GM19239 (cell line): ENCODE data around the gene INVS.

Source experiments
- DNase-seq: peaks from one replicate; pipeline ENCODE4 v3.0.0; 2011; ENCODE audit warnings: low spot score; ENCODE audit not compliant: insufficient read length
- FAIRE-seq: peaks from 2 replicates; lab custom pipeline; 2011; peaks lifted over from hg19 to GRCh38; lab: Jason Lieb, UNC

The INVS gene

DNA sequence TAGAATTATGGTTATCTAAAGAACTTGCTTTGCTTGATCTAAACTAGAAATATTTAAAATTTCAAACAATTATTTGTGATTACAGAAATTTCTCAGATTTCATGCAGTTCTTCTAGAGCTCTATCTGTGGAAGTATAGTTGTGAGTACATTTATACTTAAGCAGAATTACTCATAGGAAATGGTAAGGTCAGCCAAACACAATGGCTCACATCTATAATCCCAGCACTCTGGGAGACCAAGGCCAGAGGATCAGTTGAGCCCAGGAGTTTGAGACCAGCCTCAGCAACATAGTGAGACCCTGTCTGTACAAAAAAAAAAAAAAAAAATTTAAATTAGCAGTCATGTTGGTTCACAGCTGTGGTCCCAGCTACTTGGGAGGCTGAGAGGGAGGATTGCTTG lies 71.0 kb downstream of the INVS start:
- no peak for FAIRE-seq
- DNase-seq: no peak

DNA sequence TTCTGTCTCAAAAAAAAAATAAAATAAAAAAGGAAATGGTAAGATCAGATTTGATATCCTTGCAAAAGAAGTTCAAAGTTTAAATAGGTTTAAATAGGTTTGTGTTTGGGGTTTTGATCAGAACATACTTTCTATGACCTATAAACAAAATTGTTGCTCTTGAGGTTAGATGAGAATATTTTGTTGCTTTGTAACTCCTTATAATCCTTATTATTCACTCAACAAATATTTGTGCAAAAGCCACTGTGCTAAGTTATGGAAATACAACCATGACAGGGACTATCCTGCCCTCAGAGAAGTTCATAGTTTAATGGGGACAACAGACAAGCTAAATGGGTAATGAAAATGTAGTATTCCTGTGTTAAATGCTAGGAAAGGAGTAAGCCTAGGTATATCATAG lies 71.5 kb downstream of the INVS start:
- FAIRE-seq: no peak
- no peak for DNase-seq

DNA sequence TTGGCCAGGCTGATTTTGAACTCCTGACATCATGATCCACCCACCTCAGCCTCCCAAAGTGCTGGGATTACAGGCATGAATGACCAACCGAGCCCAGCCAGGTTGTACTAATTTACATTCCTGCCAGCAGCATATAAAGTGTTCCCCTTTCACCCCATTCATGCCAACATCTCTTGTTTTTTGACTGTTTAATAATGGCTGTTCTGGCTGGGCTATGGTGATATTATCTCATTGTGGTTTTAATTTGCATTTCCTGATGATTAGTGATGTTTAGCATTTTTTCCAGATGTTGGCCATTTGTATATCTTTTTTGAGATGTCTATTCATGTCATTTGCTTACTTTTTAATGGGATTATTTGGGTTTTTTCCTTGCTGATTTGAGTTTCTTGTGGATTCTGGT lies 87.3 kb downstream of the INVS start:
- FAIRE-seq (no peak), DNase-seq (no peak)

DNA sequence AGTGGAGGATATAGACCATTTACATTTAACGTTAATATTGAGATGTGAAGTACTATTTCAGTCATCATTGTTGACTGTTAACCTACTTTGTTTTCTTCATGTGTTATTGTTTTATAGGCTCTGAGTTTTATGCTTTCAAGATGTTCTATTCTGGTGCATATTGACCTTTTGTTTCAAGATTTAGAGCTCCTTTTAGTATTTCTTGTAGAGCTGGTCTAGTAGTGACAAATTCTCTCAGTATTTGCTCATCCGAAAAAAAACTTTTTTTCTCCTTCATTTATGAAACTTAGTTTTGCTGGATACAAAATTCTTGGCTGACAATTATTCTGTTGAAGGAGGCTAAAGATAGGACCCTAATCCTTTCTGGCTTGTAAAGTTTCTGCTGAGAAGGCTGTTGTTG lies 91.3 kb downstream of the INVS start:
- DNase-seq (no peak), FAIRE-seq (no peak)

DNA sequence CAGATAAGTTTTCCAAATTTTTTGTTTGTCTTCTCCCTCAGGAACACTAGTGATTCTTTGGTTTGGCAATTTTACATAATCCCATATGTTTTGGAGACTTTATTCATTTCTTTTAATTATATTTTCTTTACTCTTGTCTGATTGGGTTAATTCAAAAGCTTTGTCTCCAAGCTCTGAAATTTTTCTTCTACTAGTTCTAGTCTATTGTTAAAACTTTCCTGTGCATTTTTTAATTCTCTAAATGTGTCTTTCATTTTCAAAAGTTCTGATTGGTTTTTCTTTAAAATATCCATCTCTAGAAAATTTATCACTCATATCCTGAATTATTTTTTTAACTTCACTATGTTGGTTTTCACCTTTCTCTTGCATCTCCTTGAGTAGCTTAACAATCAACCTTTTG lies 92.2 kb downstream of the INVS start:
- FAIRE-seq (no peak), DNase-seq (no peak)

DNA sequence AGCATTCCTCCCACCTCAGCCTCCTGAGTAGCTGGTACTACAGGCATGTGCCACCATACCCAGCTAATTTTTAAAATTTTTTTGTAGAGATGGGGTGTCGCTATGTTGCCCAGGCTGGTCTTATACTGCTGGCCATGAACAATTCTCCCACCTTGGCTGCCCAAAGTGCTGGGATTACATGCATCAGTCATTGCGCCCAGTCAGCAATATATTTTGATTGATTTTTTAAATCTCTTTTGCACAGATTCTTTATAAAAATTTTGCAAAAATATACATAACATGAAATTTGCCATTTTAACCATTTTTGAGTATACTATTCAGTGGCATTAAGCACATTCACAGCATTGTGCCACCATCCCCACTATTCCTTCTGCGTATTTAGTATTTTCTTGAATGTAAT lies 94.0 kb downstream of the INVS start:
- FAIRE-seq: no peak

DNA sequence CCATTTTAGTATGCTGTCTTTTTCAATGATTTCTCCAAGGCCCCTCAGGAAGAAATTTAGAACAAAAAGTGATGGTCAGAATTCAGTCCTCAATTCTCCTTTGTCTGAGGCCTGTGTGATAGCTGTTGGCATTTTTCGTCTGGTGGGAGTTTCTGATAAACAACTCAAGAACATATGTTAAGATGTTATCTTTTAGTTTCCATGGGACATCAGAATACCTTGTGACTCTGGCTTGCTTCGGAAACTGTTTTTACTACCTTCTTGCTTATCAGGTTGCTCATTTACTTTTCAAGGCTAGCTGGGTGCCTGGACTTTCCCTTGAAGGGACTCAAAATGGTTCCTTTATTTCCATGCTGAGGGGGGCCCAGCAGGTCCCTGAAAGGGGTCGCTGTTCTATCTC lies 97.2 kb downstream of the INVS start:
- FAIRE-seq: no peak

More for the DNA sequence above, 94.0 kb downstream of the INVS start:
- no peak for DNase-seq

DNA sequence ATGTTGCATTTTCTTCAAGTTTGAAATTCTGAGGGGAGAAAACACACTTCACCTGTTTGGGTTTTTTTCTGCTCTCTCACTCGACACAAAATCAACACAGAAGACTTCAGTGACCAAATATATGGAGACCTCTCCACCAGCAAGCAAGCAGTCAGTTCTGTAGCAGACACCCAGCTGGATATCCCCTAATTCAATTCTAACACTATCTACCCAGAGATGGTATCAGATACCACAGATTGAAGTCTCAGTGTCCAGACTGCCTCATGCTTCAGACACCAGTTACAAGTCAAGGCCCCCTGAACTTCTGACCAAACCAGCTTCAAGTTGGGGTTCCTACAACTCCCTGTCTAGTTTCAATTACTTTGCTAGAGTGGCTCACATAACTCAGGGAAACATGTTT lies 97.8 kb downstream of the INVS start:
- FAIRE-seq (no peak), DNase-seq (no peak)

More for the DNA sequence above, 97.2 kb downstream of the INVS start:
- DNase-seq: no peak

DNA sequence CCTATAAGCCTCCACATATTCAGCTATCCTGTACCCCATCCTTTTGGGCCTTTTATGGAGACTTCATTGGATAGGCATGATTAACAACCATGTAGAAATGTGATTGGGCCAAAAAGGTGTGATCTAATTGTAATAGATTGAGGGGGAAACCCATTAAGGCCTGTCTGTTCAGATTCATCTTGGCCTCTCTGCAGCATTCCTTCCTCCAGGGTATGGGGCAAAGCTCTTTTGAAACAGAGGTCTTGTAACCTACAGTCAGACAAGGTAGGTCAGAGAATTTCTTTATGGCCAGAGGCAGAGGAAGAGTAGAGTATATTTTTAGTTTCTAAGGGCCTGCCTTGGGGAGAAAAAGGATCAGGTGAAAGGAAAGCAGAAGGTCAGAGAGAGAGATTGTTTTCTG lies 98.5 kb downstream of the INVS start:
- DNase-seq (no peak), FAIRE-seq (no peak)

DNA sequence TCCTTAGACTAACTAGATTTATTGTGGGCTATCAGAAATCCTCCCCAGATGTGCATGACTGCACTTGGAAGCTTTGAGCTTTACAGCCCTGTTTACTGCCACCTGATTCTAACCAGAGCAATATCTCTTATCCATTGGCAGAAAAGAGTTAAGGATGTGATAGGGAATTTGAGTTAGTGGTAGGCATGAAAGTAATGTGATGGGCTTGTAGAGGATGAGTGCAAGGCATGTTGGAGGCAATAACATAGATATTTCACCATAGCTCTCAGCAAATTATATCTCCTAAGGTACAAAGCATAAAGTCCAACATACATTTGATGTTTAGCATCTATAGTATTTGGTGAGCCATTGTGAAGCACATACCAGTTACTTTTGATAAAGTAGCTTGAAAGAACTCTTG lies 103.8 kb downstream of the INVS start:
- DNase-seq: no peak
- no peak for FAIRE-seq

DNA sequence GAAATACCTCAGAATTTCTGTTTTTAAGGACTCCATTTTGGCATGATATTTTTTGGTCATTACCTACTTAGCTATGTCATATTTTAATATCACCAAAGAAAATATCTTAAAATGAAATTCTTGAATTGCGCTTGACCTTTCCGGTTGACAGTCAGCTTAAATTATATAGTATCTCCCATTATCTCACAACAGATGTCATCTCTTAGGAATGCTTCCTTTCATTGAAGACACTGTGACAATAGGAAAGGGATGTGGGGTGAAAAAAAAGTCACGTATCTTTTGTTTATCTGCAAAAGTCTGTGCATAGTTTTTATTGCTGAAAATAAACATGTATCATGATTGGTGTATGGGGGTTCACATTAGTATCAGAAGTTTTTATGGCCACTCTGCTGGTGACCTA lies 105.8 kb downstream of the INVS start:
- DNase-seq: no peak
- FAIRE-seq: no peak

DNA sequence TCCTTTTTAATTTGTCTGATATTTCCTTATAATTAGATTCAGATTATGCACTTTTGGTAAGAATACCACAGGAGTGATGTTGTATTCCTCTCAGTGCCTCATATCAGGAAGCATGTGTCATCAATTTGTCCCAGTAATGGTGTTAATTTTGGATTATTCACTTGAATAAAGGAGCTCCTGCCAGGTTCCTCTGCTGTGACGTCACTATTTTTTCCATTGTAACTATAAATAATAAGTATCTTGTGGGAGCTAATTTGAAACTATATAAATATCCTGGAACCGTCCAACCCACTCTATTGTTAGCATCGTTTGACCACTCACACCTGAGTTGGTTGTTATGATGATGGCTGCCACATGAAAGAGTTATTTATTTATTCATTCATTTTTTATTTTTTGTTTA lies 107.9 kb downstream of the INVS start:
- FAIRE-seq: no peak
- no peak for DNase-seq

DNA sequence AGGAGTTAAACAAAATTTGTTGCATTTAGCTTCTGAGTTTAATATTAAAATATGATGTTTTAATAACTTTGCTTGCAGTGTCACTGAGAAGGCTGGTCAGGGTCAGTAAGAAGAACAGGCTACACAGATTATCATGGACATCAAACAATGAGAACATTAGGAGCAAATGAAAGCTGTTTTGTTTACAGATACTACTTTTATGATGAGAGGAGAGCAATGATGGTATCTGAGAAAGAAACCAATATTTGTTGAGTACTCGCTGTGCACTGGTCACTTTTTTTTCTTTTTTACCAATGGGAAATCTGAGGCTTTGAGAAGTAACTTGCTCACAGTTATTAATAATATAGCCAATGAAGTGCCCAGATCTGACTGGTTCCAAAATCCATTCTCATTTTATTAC lies 109.6 kb downstream of the INVS start:
- DNase-seq: no peak
- peak; percentile 33 for FAIRE-seq

DNA sequence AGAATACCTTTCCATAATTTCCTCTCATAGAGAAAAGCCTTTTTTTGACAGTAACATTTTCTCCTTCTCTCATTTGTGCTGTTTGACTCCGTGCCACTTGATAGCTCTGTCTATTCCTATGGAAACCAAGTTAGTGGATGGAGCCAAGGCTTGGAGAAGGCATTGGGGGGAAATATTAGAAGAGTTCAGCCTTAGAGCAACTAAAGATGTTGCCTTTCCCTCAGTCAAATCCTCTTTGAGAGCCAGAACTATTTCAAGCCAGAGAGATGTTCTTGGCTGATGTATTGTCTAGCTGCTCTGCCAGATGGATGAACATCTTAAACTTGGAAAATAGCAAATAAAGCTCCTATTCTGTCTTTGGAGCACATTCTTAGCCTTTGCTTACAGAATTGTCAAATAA lies 112.4 kb downstream of the INVS start:
- DNase-seq (no peak), FAIRE-seq (no peak)

DNA sequence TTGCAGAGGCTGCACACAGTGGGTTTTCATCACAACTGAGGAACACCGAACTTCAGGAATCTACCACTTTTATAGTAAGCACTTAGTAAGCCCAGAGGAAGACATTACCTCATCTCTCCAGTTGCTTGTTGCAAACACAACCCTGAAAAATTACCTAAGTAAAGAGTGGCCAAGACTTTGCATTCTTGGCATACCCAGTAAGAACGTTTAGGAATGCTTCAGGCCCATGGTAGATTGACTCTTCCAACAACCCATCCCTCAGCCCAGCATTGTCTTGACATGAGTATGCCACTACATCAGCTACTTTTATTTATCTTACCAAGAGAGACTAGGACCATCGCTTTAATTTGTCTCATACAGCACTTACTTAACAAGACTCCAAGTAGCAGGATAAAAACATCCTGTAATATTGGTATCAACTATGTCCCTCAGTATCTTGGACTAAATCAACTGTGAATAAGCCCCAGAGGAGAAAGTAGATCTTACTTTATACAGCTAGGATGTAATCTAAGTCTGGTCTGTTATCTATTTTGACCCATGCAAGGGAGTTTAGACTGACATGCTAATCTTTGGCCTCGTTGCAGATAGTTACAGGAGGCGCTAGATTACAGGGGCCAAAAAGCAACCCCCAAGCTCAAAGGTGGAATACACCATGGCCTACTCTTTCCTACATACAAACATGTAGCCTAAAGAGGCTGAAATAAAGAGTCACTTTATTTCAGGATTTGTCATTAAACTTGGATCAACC lies 114.9 kb downstream of the INVS start:
- no peak for FAIRE-seq

DNA sequence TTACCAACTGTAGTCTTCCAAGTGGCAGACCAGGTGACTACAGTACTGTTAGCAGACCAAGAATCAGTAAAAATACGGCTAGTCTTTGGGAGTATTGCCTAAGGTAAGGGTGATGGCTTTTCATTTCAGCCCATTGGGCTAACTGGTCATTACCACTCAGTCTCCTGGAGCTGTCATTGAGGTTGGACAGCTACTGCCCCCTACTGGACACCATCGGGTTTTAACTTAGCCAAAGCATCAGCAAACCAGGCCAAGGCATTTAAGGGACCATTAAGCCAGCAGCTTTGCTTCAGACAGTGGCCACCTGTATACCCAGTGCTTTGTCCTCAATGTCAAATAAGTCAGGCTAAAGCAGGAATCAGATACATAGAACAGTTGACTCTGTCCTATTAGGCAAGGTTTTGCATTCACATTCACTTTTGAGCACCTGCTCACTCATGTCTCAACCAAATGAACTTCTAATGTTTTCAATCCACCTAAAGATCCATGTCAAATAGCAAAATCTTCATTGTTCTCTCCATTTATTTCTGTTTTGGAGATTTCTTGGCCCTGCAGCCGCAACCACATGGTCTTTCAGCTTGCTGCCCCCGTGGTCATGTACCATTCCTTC lies 117.2 kb downstream of the INVS start:
- FAIRE-seq: peak; percentile 92

More for the DNA sequence above, 114.9 kb downstream of the INVS start:
- DNase-seq: no peak

DNA sequence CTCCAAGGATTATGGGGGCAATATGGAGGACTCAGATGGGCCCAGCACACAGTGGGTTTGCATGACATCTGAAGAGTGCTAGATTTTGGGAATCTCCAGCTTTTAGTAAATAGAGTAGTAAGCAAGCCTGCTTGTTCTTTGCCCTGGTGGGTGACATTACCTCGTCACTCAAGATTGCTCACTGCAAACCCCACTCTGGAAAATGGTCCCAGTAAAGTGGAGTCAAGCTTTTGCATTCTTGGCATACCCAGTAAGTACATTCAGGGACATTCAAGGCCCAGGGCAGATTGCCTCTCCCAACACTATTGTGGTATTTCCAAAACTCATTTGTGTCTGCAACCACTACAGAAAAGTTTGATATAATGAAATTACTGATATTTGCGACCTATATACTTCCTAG lies 118.5 kb downstream of the INVS start:
- DNase-seq (no peak), FAIRE-seq (no peak)

More for the DNA sequence above, 117.2 kb downstream of the INVS start:
- DNase-seq: peak; percentile 23

DNA sequence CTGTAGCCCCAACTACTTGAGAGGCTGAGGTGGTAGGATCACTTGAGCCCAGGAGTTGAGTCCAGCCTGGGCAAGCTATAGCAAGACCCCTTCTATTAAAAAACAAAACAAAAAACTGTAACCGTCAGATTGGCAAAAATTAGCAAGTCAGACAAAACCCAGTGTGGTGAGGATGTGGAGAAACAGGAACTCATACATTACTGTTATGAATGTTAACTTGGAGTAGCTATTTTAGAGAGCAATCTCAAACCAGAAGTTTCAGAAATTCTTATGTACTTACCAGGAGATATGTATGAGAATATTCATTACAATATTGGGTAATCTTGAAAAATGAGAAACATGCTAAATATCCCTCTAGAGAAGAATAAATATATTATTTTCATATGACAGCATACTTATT lies 120.3 kb downstream of the INVS start:
- no peak for DNase-seq
- FAIRE-seq: peak; percentile 35

DNA sequence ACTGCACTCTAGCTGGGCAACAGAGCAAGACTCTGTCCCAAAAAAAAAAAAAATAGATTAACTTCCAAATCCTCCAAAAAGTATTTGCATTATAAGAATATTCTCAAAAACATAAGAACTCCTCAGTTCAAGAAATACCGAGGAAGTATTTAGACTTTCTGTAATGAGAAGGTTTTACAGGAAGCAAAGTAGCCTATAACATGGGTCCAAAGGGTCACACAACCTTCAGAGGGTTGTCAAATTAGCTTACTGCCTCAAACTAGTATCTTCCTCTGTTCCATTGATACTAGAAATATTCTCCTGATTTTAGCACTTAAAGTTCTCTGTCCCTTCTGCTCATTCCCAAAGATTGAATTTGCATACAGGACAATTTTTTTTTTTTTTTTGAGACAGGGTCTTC lies 121.9 kb downstream of the INVS start:
- FAIRE-seq: no peak
- DNase-seq: no peak

DNA sequence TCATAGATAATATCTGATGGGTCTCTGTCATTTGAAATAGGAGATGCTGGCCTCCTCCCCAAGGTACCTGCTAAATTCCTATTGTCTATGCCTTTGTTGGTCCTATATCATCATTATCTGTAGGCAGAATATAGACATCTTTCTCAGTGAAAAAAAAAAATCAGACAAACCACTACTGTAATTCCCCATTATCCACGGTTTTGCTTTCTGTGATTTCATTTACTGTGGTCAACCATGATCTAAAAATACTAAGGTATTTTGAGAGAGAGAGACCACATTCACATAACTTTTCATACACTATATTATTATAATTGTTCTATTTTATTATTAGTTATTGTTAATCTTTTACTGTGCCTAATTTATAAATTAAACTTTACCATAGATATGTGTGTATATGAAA lies 122.5 kb downstream of the INVS start:
- no peak for FAIRE-seq
- DNase-seq: no peak

DNA sequence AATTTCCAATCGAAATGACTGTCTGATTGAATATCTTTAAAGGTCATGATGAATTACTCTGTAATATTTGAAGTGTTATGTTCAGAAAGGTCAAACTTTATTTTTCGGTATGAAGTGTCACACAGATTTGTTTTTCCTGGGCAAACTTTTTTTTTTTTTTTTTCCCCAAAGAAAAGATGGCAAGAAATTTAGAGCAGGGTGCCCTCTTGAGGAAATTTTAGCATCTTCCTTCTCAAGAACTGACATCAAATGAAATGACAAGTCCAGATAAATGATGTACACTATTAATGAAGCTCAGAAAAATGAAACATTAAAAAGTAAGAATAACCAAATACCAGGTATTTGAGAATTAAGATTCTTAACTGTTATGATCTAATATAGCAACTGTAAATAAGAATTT lies 123.6 kb downstream of the INVS start:
- FAIRE-seq (peak; percentile 59), DNase-seq (no peak)

DNA sequence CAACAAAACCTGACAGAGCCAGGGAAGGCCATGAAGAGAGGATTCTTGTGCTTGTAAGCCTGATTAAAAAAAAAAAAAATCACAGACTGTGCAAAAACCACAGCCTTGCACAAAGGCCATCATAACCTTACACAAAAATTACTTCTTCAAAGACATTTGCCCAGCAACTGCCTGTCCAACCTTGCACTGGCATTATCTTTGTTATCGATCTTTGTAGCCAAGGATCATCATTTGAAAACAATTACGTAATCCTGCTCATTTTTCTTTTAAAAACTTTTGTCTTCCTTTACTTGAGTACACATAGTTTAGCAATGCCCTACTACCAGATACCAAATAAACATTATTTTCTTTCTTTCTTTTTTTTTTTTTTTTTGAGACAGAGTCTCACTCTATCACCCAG lies 128.6 kb downstream of the INVS start:
- FAIRE-seq (no peak), DNase-seq (no peak)
